ENCODE data around the gene GBX2.

DNA sequence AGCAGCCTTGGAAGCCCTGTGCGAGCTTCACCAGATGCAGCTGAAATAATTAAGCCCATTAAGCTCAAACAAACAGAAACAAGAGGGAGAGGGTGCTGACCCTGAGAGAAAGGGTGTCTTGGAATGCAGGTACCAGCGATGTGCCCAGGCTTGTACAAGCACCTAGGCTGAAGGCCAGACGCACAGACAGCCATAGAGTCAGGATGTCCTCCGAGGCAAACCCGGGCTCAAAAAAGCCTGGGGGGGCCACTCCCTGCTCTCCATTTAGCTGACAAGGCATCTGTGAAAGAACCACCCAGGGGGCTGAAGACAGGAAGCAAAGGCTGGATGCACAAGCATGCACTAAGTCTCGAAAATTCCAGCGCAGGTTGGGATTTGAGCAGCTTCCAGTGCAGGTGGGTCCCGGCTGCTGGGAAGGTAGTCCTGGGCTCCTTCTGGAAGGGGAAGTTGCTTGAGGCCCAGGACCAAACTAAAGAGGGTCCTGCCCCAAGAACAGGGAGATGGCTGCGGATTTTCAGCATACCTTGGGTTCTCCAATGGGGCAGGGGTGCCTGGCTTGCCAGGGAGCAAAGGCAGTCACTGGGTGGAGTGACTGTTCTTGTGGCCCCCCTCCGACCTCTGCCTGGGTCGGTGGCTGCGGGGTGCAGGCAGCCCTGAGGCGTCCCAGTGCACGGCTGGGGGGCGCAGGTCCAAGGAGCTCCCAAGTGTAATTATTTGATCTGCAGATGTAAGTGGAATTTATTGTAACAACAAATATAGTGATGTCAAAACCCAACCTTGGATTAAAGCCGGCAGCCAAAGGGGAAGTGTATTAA is 5.9 kb downstream of the GBX2 start:
- TF ChIP-seq, protein P1, sequence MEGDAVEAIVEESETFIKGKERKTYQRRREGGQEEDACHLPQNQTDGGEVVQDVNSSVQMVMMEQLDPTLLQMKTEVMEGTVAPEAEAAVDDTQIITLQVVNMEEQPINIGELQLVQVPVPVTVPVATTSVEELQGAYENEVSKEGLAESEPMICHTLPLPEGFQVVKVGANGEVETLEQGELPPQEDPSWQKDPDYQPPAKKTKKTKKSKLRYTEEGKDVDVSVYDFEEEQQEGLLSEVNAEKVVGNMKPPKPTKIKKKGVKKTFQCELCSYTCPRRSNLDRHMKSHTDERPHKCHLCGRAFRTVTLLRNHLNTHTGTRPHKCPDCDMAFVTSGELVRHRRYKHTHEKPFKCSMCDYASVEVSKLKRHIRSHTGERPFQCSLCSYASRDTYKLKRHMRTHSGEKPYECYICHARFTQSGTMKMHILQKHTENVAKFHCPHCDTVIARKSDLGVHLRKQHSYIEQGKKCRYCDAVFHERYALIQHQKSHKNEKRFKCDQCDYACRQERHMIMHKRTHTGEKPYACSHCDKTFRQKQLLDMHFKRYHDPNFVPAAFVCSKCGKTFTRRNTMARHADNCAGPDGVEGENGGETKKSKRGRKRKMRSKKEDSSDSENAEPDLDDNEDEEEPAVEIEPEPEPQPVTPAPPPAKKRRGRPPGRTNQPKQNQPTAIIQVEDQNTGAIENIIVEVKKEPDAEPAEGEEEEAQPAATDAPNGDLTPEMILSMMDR (IDR thresholded peaks at IDR 0.05; ENCODE audit: insufficient read depth, low read depth, low read length) = no peak
- no peak for TF ChIP-seq EZH2 (IDR thresholded peaks at IDR 0.05; ENCODE audit: insufficient read depth, low read length)
